ENCODE results near the gene KRT5. TPM values are rescaled to one million over a fixed set of nuclear protein-coding genes. Genes with fewer than 3 reads are reported as not detected.

KRT5 gene
- total RNA-seq, 2 donors from 2014 or later, result 0.52 to 2.0 TPM

DNA sequence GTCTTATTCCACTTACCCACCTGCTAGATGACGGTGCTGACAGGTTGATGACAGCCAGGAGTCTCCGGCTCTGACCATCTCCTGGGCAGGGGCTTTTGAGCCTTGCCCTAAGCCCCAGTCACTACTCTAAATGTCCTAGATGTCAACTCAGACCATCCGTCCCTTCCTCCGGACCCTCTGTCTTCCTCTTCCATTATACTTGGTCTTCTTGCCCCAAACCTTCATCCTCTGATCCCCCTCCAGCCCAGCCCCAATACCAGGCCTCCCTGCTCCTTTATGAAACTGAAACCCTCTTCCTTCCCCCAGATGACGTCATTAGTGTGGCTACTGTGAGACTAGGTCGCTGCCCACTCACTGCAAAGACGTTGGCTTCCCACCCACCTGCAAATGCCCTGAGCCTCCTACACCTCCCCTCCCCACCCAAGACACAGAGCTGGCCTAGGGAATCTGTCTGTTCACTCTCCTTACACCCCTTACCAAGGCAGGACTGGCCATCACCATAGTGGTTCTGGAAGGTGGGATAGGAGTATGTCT, 22.7 kb upstream of the KRT5 start:
- Histone ChIP-seq H3K4me3 (no peak overlapping the region), H3K36me3 (replicated peaks in 1 of 2; ENCODE audit: insufficient read depth in 1 of 2, low read depth in 2 of 2) (no peaks in the 10 kb centered on the region), H3K27me3 (no peaks in the 10 kb centered on the region), H3K4me1 (no peaks in the 10 kb centered on the region), H3K9me3 (no peaks in the 10 kb centered on the region), H3K27ac (no peak overlapping the region)
- ATAC-seq (no peak), DNase-seq (no peak)
- WGBS, 2 donors, result 69 to 78% methylated on average over 7 of the region's 7 CpGs
- TF ChIP-seq, protein P1, sequence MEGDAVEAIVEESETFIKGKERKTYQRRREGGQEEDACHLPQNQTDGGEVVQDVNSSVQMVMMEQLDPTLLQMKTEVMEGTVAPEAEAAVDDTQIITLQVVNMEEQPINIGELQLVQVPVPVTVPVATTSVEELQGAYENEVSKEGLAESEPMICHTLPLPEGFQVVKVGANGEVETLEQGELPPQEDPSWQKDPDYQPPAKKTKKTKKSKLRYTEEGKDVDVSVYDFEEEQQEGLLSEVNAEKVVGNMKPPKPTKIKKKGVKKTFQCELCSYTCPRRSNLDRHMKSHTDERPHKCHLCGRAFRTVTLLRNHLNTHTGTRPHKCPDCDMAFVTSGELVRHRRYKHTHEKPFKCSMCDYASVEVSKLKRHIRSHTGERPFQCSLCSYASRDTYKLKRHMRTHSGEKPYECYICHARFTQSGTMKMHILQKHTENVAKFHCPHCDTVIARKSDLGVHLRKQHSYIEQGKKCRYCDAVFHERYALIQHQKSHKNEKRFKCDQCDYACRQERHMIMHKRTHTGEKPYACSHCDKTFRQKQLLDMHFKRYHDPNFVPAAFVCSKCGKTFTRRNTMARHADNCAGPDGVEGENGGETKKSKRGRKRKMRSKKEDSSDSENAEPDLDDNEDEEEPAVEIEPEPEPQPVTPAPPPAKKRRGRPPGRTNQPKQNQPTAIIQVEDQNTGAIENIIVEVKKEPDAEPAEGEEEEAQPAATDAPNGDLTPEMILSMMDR (IDR thresholded peaks at IDR 0.05), result no peak
- no peak for TF ChIP-seq POLR2A (IDR thresholded peaks at IDR 0.05)
- intact Hi-C loops (cut with DNase I), result no loop called here

DNA sequence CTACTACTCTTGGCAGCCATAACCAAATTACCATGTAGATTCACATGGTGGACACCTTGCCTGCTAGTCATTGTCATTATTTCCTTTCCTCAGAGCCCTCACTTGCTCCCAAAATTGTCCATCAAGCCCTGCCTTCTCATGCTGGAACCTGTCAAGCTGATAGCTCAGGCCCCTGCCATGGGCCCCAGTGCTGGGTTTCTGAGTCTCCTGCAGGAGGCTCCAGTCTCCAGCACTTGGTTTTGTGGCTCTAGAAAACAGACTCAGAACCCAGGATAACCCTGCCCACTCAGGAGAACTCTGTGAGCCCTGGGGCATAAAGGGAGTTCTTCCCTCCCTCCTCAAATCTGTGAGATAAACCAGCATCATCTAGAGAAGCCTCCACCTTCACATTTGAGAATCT, 22.0 kb upstream of the KRT5 start:
- DNase-seq, result no peak
- no peaks in the 10 kb centered on the region for H3K9me3 ChIP-seq
- intact Hi-C loops (cut with DNase I), result no loop called here
- H3K4me3 ChIP-seq, result no peak overlapping the region
- ATAC-seq, result no peak
- H3K27ac ChIP-seq, result no peak overlapping the region
- no peaks in the 10 kb centered on the region for H3K36me3 ChIP-seq (replicated peaks in 1 of 2; ENCODE audit: insufficient read depth in 1 of 2, low read depth in 2 of 2)
- H3K27me3 ChIP-seq, result no peaks in the 10 kb centered on the region
- no peaks in the 10 kb centered on the region for H3K4me1 ChIP-seq
- TF ChIP-seq, protein P1 (IDR thresholded peaks at IDR 0.05), result no peak
- TF ChIP-seq POLR2A (IDR thresholded peaks at IDR 0.05), result no peak

DNA sequence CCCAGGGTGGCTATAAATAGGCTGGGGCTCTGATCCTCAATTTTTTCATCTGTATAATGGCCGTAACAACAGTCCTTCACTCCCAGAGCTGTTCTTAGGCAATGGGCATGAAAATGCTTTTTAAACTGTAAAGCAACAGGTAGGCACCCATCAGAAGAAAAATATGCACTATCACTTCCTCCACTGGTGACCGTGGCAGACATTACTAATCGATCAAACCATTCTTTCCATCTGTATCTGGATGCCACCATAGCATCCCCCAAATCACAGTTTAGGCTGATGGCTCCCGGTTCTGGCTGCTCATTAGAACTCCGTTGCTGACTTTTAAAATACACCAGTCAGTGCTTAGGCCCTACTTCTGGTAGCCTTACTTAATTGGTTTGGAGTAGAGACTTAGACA, 21.5 kb upstream of the KRT5 start:
- no peak for ATAC-seq
- no peaks in the 10 kb centered on the region for H3K36me3 ChIP-seq (replicated peaks in 1 of 2; ENCODE audit: insufficient read depth in 1 of 2, low read depth in 2 of 2)
- H3K4me3 ChIP-seq, result no peak overlapping the region
- 89 to 91% methylated on average over 5 of the region's 5 CpGs for WGBS, 2 donors
- H3K4me1 ChIP-seq, result no peaks in the 10 kb centered on the region
- no peaks in the 10 kb centered on the region for H3K27me3 ChIP-seq
- no peak for DNase-seq
- intact Hi-C loops (cut with DNase I), result no loop called here
- no peaks in the 10 kb centered on the region for H3K9me3 ChIP-seq
- TF ChIP-seq, protein P1 (IDR thresholded peaks at IDR 0.05), result no peak
- TF ChIP-seq POLR2A (IDR thresholded peaks at IDR 0.05), result no peak
- no peak overlapping the region for H3K27ac ChIP-seq

DNA sequence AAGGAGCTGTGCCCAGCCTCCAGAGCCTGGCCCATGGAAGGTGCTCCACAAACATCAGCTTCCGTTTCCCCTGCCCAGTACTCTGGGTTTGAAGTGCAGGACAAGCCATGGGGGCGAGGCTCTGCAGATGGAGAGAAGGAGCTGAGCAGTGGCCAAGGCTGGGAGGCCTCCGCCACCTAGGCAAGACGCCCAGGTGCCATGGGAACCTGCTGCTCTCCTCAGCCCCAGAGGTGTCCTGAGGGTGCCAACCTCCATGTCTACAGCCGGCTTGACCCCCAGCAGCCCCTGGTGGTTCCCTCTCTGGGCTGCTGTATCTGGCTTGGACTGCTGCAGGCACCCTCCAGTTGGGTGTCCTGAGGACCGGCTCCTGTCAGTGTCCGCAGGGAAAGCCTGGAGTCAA, 20.3 kb upstream of the KRT5 start:
- TF ChIP-seq, protein P1 (IDR thresholded peaks at IDR 0.05), result no peak
- TF ChIP-seq POLR2A (IDR thresholded peaks at IDR 0.05), result no peak
- intact Hi-C loops (cut with DNase I), result no loop called here
- Histone ChIP-seq H3K27ac (no peak overlapping the region), H3K27me3 (no peaks in the 10 kb centered on the region), H3K9me3 (no peaks in the 10 kb centered on the region), H3K36me3 (replicated peaks in 1 of 2; ENCODE audit: insufficient read depth in 1 of 2, low read depth in 2 of 2) (no peaks in the 10 kb centered on the region), H3K4me3 (no peak overlapping the region), H3K4me1 (no peaks in the 10 kb centered on the region)
- 88 to 100% methylated on average over 1 to 7 of the region's 7 CpGs for WGBS, 2 donors
- no peak for ATAC-seq
- DNase-seq, result no peak

DNA sequence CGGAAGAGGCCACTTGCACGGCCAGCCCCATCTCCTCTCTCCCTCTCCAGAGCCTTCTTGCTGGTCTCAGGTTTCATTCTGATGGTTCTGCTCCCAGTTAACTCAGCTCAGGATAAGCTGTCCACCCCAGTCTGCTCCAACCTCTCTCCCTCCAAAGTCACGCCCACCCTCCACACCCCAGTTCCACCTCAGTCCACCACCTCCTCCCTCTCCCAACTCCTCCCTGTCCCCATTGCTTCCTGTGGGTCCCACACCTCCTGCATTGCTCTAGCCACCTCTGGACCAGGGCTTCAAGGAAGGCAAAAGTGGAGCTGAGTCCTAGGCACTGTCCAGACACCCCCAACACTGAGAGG, 19.6 kb upstream of the KRT5 start:
- WGBS, 2 donors, result 71 to 88% methylated on average over 3 of the region's 3 CpGs
- no peak for DNase-seq
- TF ChIP-seq, protein P1 (IDR thresholded peaks at IDR 0.05), result no peak
- no peak for TF ChIP-seq POLR2A (IDR thresholded peaks at IDR 0.05)
- Histone ChIP-seq H3K4me1 (no peaks in the 10 kb centered on the region), H3K9me3 (no peaks in the 10 kb centered on the region), H3K36me3 (replicated peaks in 1 of 2; ENCODE audit: insufficient read depth in 1 of 2, low read depth in 2 of 2) (no peaks in the 10 kb centered on the region), H3K4me3 (no peak overlapping the region), H3K27ac (no peak overlapping the region), H3K27me3 (no peaks in the 10 kb centered on the region)
- ATAC-seq, result no peak
- intact Hi-C loops (cut with DNase I), result no loop called here

Measured in body of pancreas (tissue), 4 donors.